Heart right ventricle (tissue), 16 donors: ENCODE measurements around the gene OR2V2. TPM values are rescaled to one million over a fixed set of nuclear protein-coding genes. Genes with fewer than 3 reads are reported as not detected.

Source experiments
- ATAC-seq, 8 donors: fragments of 200-7000 bp; cut with Tn5 transposase; one replicate each; pipeline ENCODE4 v1.9.1; 2020; ENCODE audit warnings: mild to moderate bottlenecking in 8 of 8, moderate library complexity in 8 of 8, moderate number of reproducible peaks in 1 of 8
- DNase-seq, 2 donors: peaks; one replicate each; pipeline ENCODE4 v3.0.0-alpha.2; 2020
- H3K27ac ChIP-seq, 10 donors: fragments of 200-600 bp; sonication (generic) in 2 of 10; one replicate each; pipeline versions ENCODE4 v1.5.0 to v1.8.0; 2020 to 2022; ENCODE audit warnings: mild to moderate bottlenecking in 3 of 10
- H3K27me3 ChIP-seq, 7 donors: fragments of 200-600 bp; one replicate each; pipeline ENCODE4 v1.8.0; 2021 to 2022; ENCODE audit warnings: mild to moderate bottlenecking in 2 of 7
- H3K36me3 ChIP-seq, 9 donors: fragments of 200-600 bp; sonication (generic) in 1 of 9; one replicate each; pipeline versions ENCODE4 v1.5.0 to v1.8.0; 2020 to 2022; ENCODE audit warnings: mild to moderate bottlenecking in 2 of 9
- H3K4me1 ChIP-seq, 9 donors: fragments of 200-600 bp; sonication (generic) in 1 of 9; one replicate each; pipeline versions ENCODE4 v1.5.0 to v1.8.0; 2020 to 2022; ENCODE audit warnings: mild to moderate bottlenecking in 4 of 9
- H3K4me3 ChIP-seq, 10 donors: fragments of 200-600 bp; sonication (generic) in 2 of 10; one replicate each; pipeline versions ENCODE4 v1.5.0 to v1.8.0; 2020 to 2022; ENCODE audit warnings: mild to moderate bottlenecking in 7 of 10, moderate library complexity in 2 of 10
- H3K9me3 ChIP-seq, 11 donors: fragments of 200-600 bp in 10 of 11; sonication (generic) in 2 of 11; one replicate each; pipeline versions ENCODE4 v1.5.0 to v1.8.0; 2013 to 2022; ENCODE audit warnings: mild to moderate bottlenecking in 2 of 11, control low read depth in 1 of 11, moderate library complexity in 1 of 11
- WGBS, 2 donors: extraction: QIAGEN DNeasy Blood & Tissue Kit; methylation state at CpG; one replicate each; pipeline ENCODE4 v1.1.7; 2013; ENCODE audit warnings: inconsistent platforms in 1 of 2; 5-methylcytosine and 5-hydroxymethylcytosine counted together
- intact Hi-C, 10 donors: fragments of 100-400 bp; cut with DNase I; formaldehyde crosslinking; loops; one replicate each; pipeline versions ENCODE4 v1.11.1 to v1.14.2; 2022
- polyA plus RNA-seq, 2 donors: library from polyadenylated mRNA; stranded (reverse); fragments of 200-250 nt; gene quantifications; one replicate each; pipeline ENCODE4 v1.2.3, GENCODE V29; 2013
- total RNA-seq, 10 donors: library from RNA; stranded (reverse); fragmentation: NEBNext Ultra II Directional in 3 of 10; extraction: Animal tissue kit (Norgen Biotek cat#: 25700) in 3 of 10; gene quantifications; one replicate each; pipeline versions ENCODE4 v1.2.1 to v1.2.4, GENCODE V29; 2021 to 2023
- TF ChIP-seq, protein P1 (sequence below), 9 donors: fragments of 200-600 bp; sonication (generic) in 2 of 9; IDR thresholded peaks; one replicate each; pipeline versions ENCODE4 v1.5.0 to v1.8.0; 2021 to 2022; ENCODE audit warnings: antibody characterized with exemption in 9 of 9, mild to moderate bottlenecking in 5 of 9, moderate library complexity in 1 of 9
- donor health status: Arrhythmogenic right ventricular cardiomyopathy.
- donor health status: ischemic (EF 13 %, LVEDD 7.1; RV severe dilation, severe dysfunction).
- donor health status: healthy with polysubstance abuse.
- donor health status: DM: no; HTN: yes; CAD: no.
- donor health status: DM: no; HTN: no; CAD: no.
- donor health status: ischemic (EF 25% LVEDD 6.9; RV normal size, moderate dysfunction).
- donor health status: ischemic (EF 25% LVEDD 5.7; RV mildly dilated, moderate dysfunction).
- donor health status: healthy.
- donor health status: DM: yes; HTN: yes; CAD: no.
- donor health status: Ischemic cardiomyopathy.
- donor health status: ischemic (EF 35%, LVEDD 5.7; RV mildly dilated, moderate dysfunction).
- donor health status: nonischemic (EF 11% LVEDD 7.7; RV severe dilation, severe dysfunction).
- donor health status: DM: yes; HTN: yes; CAD: no.
- donor health status: PGD.
- donor health status: ischemic (EF 29% LVEDD 5.4; RV normal size, mild dysfunction).
- donor health status: nonischemic (EF 23%, LVEDD 6.1; RV moderate dilation, normal function).

Gene OR2V2
- total and polyA plus RNA-seq, 12 donors: not detected

DNA sequence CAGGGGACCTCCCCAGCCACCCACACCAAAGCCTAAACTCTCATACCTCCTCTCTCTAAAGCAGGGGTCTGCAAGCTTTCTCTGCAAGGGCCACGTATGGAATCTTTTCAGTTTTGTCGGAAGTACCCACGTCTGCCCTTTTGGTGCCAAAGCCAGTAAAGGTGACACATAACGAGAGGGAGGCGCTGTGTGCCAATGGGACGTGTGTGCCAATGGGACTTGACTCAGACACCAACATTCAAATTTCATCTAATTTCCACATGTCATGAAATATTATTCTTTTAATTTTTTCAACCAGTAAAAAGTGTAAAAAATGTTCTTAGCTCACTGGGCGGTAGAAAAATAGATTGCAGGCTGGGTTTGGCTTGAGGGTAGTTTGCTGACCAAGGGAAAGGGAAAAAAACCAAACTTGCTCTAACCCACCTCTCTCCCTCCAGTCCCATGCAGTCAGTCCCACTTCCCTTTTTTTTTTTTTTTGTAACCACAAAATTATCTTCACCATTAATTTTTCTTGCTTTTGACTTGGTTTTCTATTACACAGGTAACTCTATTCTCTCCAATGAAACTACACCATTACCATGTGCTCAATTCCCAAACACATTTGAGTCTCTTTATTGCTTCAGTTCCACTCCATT lies 41.9 kb upstream of the OR2V2 start:
- Histone ChIP-seq H3K27ac (no peak overlapping the region), H3K9me3 (no peaks in the 10 kb centered on the region), H3K36me3 (no peaks in the 10 kb centered on the region), H3K4me3 (no peak overlapping the region), H3K27me3 (peaks cover 0 to 63% (median 62%) of the 10 kb centered on the region in 7 donors), H3K4me1 (peaks cover 0 to under 1% (median 0%) of the 10 kb centered on the region in 9 donors)
- WGBS, 2 donors: 43 to 68% methylated on average over 7 of the region's 7 CpGs
- TF ChIP-seq, protein P1, sequence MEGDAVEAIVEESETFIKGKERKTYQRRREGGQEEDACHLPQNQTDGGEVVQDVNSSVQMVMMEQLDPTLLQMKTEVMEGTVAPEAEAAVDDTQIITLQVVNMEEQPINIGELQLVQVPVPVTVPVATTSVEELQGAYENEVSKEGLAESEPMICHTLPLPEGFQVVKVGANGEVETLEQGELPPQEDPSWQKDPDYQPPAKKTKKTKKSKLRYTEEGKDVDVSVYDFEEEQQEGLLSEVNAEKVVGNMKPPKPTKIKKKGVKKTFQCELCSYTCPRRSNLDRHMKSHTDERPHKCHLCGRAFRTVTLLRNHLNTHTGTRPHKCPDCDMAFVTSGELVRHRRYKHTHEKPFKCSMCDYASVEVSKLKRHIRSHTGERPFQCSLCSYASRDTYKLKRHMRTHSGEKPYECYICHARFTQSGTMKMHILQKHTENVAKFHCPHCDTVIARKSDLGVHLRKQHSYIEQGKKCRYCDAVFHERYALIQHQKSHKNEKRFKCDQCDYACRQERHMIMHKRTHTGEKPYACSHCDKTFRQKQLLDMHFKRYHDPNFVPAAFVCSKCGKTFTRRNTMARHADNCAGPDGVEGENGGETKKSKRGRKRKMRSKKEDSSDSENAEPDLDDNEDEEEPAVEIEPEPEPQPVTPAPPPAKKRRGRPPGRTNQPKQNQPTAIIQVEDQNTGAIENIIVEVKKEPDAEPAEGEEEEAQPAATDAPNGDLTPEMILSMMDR (IDR thresholded peaks at IDR 0.05): no peak
- DNase-seq (no peak), ATAC-seq (no peak)
- intact Hi-C loops: no loop called here

DNA sequence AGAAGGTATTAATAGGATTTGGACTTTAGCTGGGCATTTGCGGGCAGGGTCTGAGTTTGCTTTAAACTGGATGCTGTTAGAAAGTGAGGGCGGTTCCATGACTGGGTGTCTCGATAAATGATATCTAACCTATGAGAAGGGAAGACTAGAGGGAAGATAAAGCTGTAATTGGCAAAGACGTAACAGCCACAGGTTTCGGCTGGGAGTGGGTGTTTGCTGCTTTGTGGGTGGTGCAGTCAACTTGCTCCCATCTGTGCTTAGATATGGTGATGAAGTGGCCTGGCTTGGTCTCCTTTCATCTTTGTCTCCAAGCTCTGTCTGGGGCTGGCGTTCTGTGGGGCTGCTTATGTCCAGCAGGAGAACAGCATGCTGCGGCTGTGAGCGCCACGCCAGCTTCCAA lies 39.7 kb upstream of the OR2V2 start:
- ATAC-seq: no peak
- H3K36me3 ChIP-seq: no peaks in the 10 kb centered on the region
- intact Hi-C loops: no loop called here
- 72 to 74% methylated on average over 9 of the region's 9 CpGs for WGBS, 2 donors
- TF ChIP-seq, protein P1 (IDR thresholded peaks at IDR 0.05): no peak
- DNase-seq: no peak
- no peak overlapping the region for H3K4me3 ChIP-seq
- H3K27me3 ChIP-seq: peaks cover 0 to 84% (median 82%) of the 10 kb centered on the region in 7 donors
- H3K27ac ChIP-seq: no peak overlapping the region
- no peaks in the 10 kb centered on the region for H3K9me3 ChIP-seq
- H3K4me1 ChIP-seq: no peaks in the 10 kb centered on the region

DNA sequence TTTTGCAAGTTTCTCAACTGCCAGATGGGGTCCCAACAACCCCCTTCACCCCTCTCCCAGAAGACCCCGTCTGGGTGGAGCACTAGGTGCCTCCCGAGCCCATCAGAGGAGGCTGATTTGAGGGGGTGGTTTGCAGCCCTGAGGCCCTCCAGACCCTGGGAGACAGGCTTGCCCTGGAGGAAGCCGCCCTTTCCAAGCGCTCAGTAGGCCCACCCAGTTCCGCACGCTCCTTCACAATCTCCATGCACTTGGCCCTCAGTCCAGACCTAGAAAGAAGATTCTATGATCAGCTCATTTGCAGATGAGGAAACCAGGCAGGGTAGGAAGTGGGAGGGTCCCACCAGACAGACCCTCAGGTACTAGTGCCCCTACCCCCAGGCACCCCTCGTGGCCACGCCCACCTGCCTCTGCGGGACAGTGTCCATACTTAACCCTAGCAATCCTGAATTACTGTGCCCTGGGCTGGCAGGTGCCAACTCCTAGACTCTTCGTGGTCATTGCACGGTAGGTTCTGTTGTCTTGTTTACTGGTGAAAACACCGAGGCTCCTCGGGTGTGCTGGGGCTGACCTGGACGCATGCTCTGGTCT lies 38.7 kb upstream of the OR2V2 start:
- Histone ChIP-seq H3K4me1 (no peaks in the 10 kb centered on the region), H3K4me3 (no peak overlapping the region), H3K9me3 (no peaks in the 10 kb centered on the region), H3K36me3 (no peaks in the 10 kb centered on the region), H3K27ac (no peak overlapping the region), H3K27me3 (peaks cover 0 to 90% (median 88%) of the 10 kb centered on the region in 7 donors)
- WGBS, 2 donors: 71 to 74% methylated on average over 14 of the region's 14 CpGs
- no peak for DNase-seq
- TF ChIP-seq, protein P1 (IDR thresholded peaks at IDR 0.05): no peak
- no peak for ATAC-seq
- intact Hi-C loops: no loop called here

DNA sequence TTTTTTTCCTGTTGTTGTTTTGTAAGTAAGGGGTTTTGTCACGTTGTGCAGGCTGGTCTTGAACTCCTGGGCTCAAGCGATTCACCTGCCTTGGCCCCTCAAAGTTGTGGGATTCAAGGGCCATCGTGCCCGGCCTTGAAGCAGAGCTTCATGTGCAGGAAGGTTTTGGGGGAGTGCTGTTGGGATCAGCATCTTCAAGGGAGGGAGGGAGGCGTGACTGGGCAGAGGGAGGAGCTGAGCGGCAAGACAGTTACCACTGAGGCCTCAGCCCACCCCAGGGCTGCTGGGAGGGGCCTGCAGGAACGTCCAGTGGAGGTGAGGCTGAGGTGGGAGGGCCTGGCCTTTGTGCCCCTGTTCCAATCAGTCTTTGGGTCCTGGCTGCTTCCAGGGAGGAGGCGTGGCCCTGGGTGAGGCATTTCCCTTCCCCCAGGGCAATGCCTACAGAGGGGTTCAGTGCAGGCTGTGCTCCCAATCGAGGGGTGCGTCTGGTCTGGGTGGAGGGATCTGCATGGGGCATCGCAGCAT lies 37.8 kb upstream of the OR2V2 start:
- no peak for DNase-seq
- Histone ChIP-seq H3K27ac (no peak overlapping the region), H3K4me3 (no peak overlapping the region), H3K36me3 (no peaks in the 10 kb centered on the region), H3K9me3 (no peaks in the 10 kb centered on the region), H3K27me3 (peaks cover 2 to 93% (median 92%) of the 10 kb centered on the region in 7 donors), H3K4me1 (peaks cover 0 to 2% (median 0%) of the 10 kb centered on the region in 9 donors)
- no peak for ATAC-seq
- TF ChIP-seq, protein P1 (IDR thresholded peaks at IDR 0.05): no peak
- intact Hi-C loops: no loop called here
- WGBS, 2 donors: 42 to 49% methylated on average over 11 of the region's 11 CpGs
